ENCODE measurements around the gene TMTC2. TPM values are rescaled to one million over a fixed set of nuclear protein-coding genes. Genes with fewer than 3 reads are reported as not detected.

The TMTC2 gene
- polyA plus RNA-seq, 1 experiment, result 1.6 TPM

DNA sequence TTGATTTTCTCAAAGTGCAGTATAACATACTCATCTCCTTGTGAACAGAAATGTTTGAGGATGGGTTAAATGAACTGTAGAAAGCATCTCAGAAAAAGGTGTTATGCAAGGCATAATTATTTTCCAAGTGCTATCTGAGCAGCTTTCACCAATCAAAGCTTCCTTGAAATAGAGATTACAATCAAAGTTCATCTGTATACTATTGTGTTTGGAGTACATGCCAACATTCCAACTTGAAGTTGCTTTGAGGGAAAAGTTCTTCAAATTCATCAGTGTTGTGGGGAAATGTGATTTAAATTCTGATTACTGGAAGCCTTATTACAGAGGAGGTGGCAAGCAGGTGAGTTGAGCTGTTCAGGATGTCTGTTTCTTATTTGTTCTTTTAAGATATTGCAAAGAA is 68.2 kb downstream of the TMTC2 start:
- no peaks in the 10 kb centered on the region for H3K9me3 ChIP-seq (ENCODE audit: control insufficient read depth, insufficient read depth, low read length)
- ChIA-PET CTCF (interaction anchor here (1.0 kb wide), 1 partner anchor 9 kb away, joined by 3 read pairs; no protein-coding TSS in a partner anchor), POLR2A (no interaction called here)
- TF ChIP-seq, protein P1, sequence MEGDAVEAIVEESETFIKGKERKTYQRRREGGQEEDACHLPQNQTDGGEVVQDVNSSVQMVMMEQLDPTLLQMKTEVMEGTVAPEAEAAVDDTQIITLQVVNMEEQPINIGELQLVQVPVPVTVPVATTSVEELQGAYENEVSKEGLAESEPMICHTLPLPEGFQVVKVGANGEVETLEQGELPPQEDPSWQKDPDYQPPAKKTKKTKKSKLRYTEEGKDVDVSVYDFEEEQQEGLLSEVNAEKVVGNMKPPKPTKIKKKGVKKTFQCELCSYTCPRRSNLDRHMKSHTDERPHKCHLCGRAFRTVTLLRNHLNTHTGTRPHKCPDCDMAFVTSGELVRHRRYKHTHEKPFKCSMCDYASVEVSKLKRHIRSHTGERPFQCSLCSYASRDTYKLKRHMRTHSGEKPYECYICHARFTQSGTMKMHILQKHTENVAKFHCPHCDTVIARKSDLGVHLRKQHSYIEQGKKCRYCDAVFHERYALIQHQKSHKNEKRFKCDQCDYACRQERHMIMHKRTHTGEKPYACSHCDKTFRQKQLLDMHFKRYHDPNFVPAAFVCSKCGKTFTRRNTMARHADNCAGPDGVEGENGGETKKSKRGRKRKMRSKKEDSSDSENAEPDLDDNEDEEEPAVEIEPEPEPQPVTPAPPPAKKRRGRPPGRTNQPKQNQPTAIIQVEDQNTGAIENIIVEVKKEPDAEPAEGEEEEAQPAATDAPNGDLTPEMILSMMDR (IDR thresholded peaks at IDR 0.05; ENCODE audit: low read depth, low read length), result no peak
- H3K27me3 ChIP-seq (ENCODE audit: control insufficient read depth, insufficient read depth, low read length), result no peaks in the 10 kb centered on the region
- no peak overlapping the region for H3K27ac ChIP-seq (ENCODE audit: low read depth, low read length)
- no peak for DNase-seq (ENCODE audit: low read depth, low spot score)
- H3K4me3 ChIP-seq (ENCODE audit: low read depth, low read length), result no peak overlapping the region

DNA sequence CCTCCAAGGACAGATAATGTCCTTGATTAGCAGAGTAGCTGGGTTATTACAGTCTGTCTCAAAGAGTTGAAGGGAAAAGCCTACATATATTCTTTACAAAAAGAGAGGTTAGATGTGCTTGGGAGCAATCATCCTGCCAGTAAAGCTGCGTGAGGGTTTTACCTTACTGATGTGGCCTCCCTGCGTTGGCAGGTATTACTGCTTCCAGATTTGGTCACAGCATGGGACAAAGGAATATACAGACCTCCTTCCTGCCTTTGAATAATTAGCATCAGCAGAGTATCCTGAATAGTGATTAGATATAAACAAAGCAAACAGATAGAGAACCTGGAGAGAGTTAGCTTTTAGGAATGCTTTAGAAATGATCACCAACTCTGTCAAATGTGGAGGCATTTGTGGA is 69.6 kb downstream of the TMTC2 start:
- no peak for DNase-seq (ENCODE audit: low read depth, low spot score)
- ChIA-PET CTCF (no interaction called here), POLR2A (no interaction called here)
- Histone ChIP-seq H3K9me3 (ENCODE audit: control insufficient read depth, insufficient read depth, low read length) (no peaks in the 10 kb centered on the region), H3K4me3 (ENCODE audit: low read depth, low read length) (no peak overlapping the region), H3K27ac (ENCODE audit: low read depth, low read length) (no peak overlapping the region), H3K27me3 (ENCODE audit: control insufficient read depth, insufficient read depth, low read length) (no peaks in the 10 kb centered on the region)
- TF ChIP-seq, protein P1 (IDR thresholded peaks at IDR 0.05; ENCODE audit: low read depth, low read length), result no peak

DNA sequence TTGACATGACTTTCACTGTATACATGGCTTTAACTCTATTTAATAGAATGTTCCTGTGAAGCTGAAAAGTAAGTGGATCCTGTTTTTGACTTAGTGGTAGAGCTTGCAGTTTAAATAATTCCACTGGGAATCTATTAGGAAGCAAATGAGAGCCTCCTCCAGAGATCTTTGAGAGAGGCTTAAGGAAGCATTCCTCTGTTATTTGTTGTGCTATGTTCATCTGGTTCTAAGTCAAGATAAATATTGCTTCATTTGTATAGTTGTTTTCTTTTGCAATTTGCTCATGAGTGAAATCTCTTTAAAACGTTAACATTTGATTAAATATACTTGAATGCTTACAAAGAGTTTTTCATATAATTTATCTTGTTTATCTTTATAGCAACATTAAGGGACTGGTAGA is 70.4 kb downstream of the TMTC2 start:
- H3K27ac ChIP-seq (ENCODE audit: low read depth, low read length), result no peak overlapping the region
- no peaks in the 10 kb centered on the region for H3K27me3 ChIP-seq (ENCODE audit: control insufficient read depth, insufficient read depth, low read length)
- DNase-seq (ENCODE audit: low read depth, low spot score), result no peak
- TF ChIP-seq, protein P1 (IDR thresholded peaks at IDR 0.05; ENCODE audit: low read depth, low read length), result no peak
- CTCF ChIA-PET, result no interaction called here
- H3K9me3 ChIP-seq (ENCODE audit: control insufficient read depth, insufficient read depth, low read length), result no peaks in the 10 kb centered on the region
- H3K4me3 ChIP-seq (ENCODE audit: low read depth, low read length), result no peak overlapping the region
- POLR2A ChIA-PET, result no interaction called here

DNA sequence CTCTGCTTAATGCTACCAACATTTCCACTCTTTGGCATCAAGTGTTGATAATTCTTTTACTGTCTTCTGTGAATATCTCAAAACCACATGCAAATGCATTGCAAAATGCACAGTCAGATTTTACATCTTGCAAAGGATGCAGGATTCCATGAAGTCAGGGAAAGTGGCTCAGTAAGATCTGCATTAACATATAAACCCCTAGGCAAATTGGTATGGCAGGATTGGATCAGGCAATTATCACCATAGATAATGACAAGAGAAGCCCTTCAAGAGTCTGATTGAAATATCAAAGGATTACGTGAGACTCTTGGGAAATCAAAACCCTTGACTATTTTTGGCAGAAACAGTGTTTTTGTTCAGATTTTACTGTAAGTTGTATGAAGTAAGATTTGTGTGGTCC is 71.0 kb downstream of the TMTC2 start:
- DNase-seq (ENCODE audit: low read depth, low spot score), result no peak
- TF ChIP-seq, protein P1 (IDR thresholded peaks at IDR 0.05; ENCODE audit: low read depth, low read length), result no peak
- POLR2A ChIA-PET, result no interaction called here

DNA sequence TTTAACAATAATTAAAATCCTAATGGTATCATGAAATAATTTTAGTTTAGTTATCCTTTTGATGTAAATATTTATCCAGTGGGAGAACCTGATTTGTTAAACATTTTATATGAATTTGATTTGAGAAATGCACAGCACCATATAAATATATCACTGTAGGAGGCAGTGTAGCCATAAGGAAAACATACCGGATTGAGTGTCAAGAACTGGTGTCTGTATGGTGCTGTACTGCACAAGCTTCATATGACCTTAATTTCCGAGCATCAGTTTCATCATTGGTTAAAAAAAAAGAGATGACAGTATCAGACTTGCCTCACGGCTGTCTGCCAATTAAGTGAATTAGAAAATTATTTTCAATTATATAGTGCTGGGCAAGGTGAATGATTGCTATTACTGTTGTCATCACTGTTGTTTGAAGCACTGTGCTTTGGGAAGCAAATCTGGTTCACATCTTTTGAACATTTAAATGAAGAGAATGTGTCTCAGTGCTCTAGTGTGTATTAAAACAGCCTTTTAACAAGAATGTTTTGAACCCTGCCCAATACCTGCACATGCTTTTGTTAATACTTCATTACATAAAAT is 72.1 kb downstream of the TMTC2 start:
- H3K27me3 ChIP-seq (ENCODE audit: control insufficient read depth, insufficient read depth, low read length), result no peaks in the 10 kb centered on the region
- no peak overlapping the region for H3K4me3 ChIP-seq (ENCODE audit: low read depth, low read length)
- ChIA-PET CTCF (no interaction called here), POLR2A (no interaction called here)
- TF ChIP-seq, protein P1 (IDR thresholded peaks at IDR 0.05; ENCODE audit: low read depth, low read length), result no peak
- DNase-seq (ENCODE audit: low read depth, low spot score), result no peak
- no peaks in the 10 kb centered on the region for H3K9me3 ChIP-seq (ENCODE audit: control insufficient read depth, insufficient read depth, low read length)
- H3K27ac ChIP-seq (ENCODE audit: low read depth, low read length), result no peak overlapping the region

More for the DNA sequence above, 71.0 kb downstream of the TMTC2 start:
- CTCF ChIA-PET, result no interaction called here
- Histone ChIP-seq H3K9me3 (ENCODE audit: control insufficient read depth, insufficient read depth, low read length) (no peaks in the 10 kb centered on the region), H3K4me3 (ENCODE audit: low read depth, low read length) (no peak overlapping the region), H3K27ac (ENCODE audit: low read depth, low read length) (no peak overlapping the region), H3K27me3 (ENCODE audit: control insufficient read depth, insufficient read depth, low read length) (no peaks in the 10 kb centered on the region)
